GM19240 (cell line): ENCODE results near the gene JMJD7.
"Not testable (repeated sequence)": the region's sequence is repeated elsewhere in the genome, so short reads cannot be mapped to it uniquely, and the experiment has no call there.

Experiments
- DNase-seq: peaks from one replicate; pipeline ENCODE4 v3.0.0; 2011; ENCODE audit warnings: low spot score; ENCODE audit not compliant: insufficient read length

JMJD7 gene

GRCh38 chr15:41821831-41822230 lies 6.1 kb upstream of the JMJD7 start:
- DNase-seq, result no peak

- no peak for DNase-seq
Measured at GRCh38 chr15:41822471-41822870, 5.4 kb upstream of the JMJD7 start.

- DNase-seq, result no peak
Measured at GRCh38 chr15:41822957-41823356, 4.9 kb upstream of the JMJD7 start.

GRCh38 chr15:41823502-41823901 lies 4.4 kb upstream of the JMJD7 start:
- DNase-seq, result no peak

- no peak for DNase-seq
Measured at GRCh38 chr15:41824062-41824745, 3.7 kb upstream of the JMJD7 start.

GRCh38 chr15:41825145-41825544 lies 2.7 kb upstream of the JMJD7 start:
- no peak for DNase-seq

GRCh38 chr15:41825572-41826535 lies 2.0 kb upstream of the JMJD7 start:
- no peak for DNase-seq

GRCh38 chr15:41827290-41827879 lies 507 bp upstream of the JMJD7 start:
- DNase-seq, result no peak

- DNase-seq, result no peak
Measured at GRCh38 chr15:41828807-41829141, 882 bp downstream of the JMJD7 start.

- no peak for DNase-seq
Measured at GRCh38 chr15:41829959-41830646, 2.2 kb downstream of the JMJD7 start.

GRCh38 chr15:41831291-41831690 lies 3.4 kb downstream of the JMJD7 start:
- not testable (repeated sequence) for DNase-seq

- DNase-seq, result no peak
Measured at GRCh38 chr15:41832208-41832607, 4.3 kb downstream of the JMJD7 start.

- DNase-seq, result no peak
Measured at GRCh38 chr15:41832875-41833274, 5.0 kb downstream of the JMJD7 start.

GRCh38 chr15:41834096-41834495 lies 6.2 kb downstream of the JMJD7 start:
- DNase-seq, result no peak

GRCh38 chr15:41836073-41836472 lies 8.2 kb downstream of the JMJD7 start:
- no peak for DNase-seq

GRCh38 chr15:41836713-41837454 lies 9.0 kb downstream of the JMJD7 start:
- DNase-seq, result no peak

GRCh38 chr15:41838400-41838897 lies 10.6 kb downstream of the JMJD7 start, which contains the start of gene PLA2G4B:
TSS of gene PLA2G4B (plus strand) at chr15:41838847. CDS start at chr15:41838914, 67 bp downstream.
- no peak for DNase-seq

GRCh38 chr15:41839781-41840491 lies 12.0 kb downstream of the JMJD7 start:
- DNase-seq, result no peak

GRCh38 chr15:41840673-41841072 lies 12.8 kb downstream of the JMJD7 start:
- no peak for DNase-seq

- DNase-seq, result no peak
Measured at GRCh38 chr15:41841131-41841530, 13.2 kb downstream of the JMJD7 start.
